ENCODE data around the gene SASH3. TPM values are rescaled to one million over a fixed set of nuclear protein-coding genes. Genes with fewer than 3 reads are reported as not detected.

Gene SASH3
- total RNA-seq, 1 experiment from 2014 or later = 0.42 TPM

GRCh38 chrX:129768186-129768585, 11.6 kb upstream of the SASH3 start (continued):
- TF ChIP-seq REST (IDR thresholded peaks at IDR 0.05; ENCODE audit: low read depth) (no peak), ZNF274 (IDR thresholded peaks at IDR 0.05; ENCODE audit: low read depth, low read length) (no peak)

- ATAC-seq = no peak
- BruUV-seq (replicated peaks) = no TSS peak
- Histone ChIP-seq H3K4me2 (ENCODE audit: low read length) (no peak overlapping the region), H3K9ac (ENCODE audit: low read length) (no peak overlapping the region), H3K4me1 (ENCODE audit: control insufficient read depth in 1 of 2, insufficient read depth in 2 of 2, low read length in 2 of 2) (no peaks in the 10 kb centered on the region), H3K27ac (ENCODE audit: low read depth, low read length) (no peak overlapping the region), H2AFZ (ENCODE audit: low read depth, low read length, poor library complexity, severe bottlenecking) (no peak overlapping the region), H3K9me2 (ENCODE audit: insufficient read depth) (no peaks in the 10 kb centered on the region), H3K36me3 (ENCODE audit: control insufficient read depth in 1 of 2, insufficient read depth in 2 of 2, low read length in 2 of 2) (no peaks in the 10 kb centered on the region), H3K79me2 (ENCODE audit: insufficient read depth, low read length) (no peaks in the 10 kb centered on the region), H3K9me3 (ENCODE audit: control insufficient read depth in 1 of 2, insufficient read depth in 1 of 2, low read depth in 1 of 2, low read length in 2 of 2) (no peaks in the 10 kb centered on the region), H4K20me1 (ENCODE audit: insufficient read depth) (no peaks in the 10 kb centered on the region), H3K27me3 (ENCODE audit: insufficient read depth, low read length) (no peaks in the 10 kb centered on the region), H3K4me3 (replicated peaks in 1 of 2; ENCODE audit: low read depth in 1 of 2, low read length in 2 of 2) (no peak overlapping the region)
- ChIA-PET CTCF (no interaction called here), POLR2A (no interaction called here), RAD21 (ENCODE audit: low non-redundant PET in 1 of 2, low total read pairs in 2 of 2, uncharacterized antibody in 2 of 2, unreplicated experiment in 2 of 2) (no interaction called here)
- no peak for DNase-seq (ENCODE audit: low read depth, low spot score)
- intact Hi-C loops (cut with micrococcal nuclease) = no loop called here
- TF ChIP-seq EZH2 (IDR thresholded peaks at IDR 0.05) (no peak), EGR1 (IDR thresholded peaks at IDR 0.05; ENCODE audit: low read depth) (no peak), JUND (IDR thresholded peaks at IDR 0.05) (no peak), SIN3A (IDR thresholded peaks at IDR 0.05; ENCODE audit: low read depth) (no peak), CBX3 (IDR thresholded peaks at IDR 0.05; ENCODE audit: low read depth) (no peak), ZBTB33 (IDR thresholded peaks at IDR 0.05; ENCODE audit: extremely low read depth, insufficient replicate concordance, low read length) (no peak), SRF (IDR thresholded peaks at IDR 0.05; ENCODE audit: low read depth) (no peak), POLR2A (IDR thresholded peaks at IDR 0.05; ENCODE audit: borderline replicate concordance, extremely low read depth, insufficient read depth, insufficient read length) (no peak), ZNF274 (IDR thresholded peaks at IDR 0.05; ENCODE audit: low read depth, low read length) (no peak), EZH2phosphoT487 (IDR thresholded peaks at IDR 0.05; ENCODE audit: borderline replicate concordance) (no peak), RAD21 (IDR thresholded peaks at IDR 0.05; ENCODE audit: low read depth) (no peak), SP1 (IDR thresholded peaks at IDR 0.05; ENCODE audit: low read depth) (no peak)
Observed at GRCh38 chrX:129768586-129769466, 10.9 kb upstream of the SASH3 start.

Measured in HCT116 (cell line).